Loucy (cell line): Measurements from ENCODE around the gene FGD3.

Source experiments
- H2AFZ ChIP-seq: fragments of 200-600 bp; sonication (generic); 2 replicates; pipeline ENCODE4 v1.6.0; 2016; ENCODE audit warnings: antibody characterized with exemption, mild to moderate bottlenecking, low read length, moderate library complexity
- H3F3A ChIP-seq: fragments of 200-600 bp; 2 replicates; pipeline ENCODE4 v1.6.0; 2016; ENCODE audit warnings: antibody characterized with exemption, low read depth, mild to moderate bottlenecking
- H3K27me3 ChIP-seq: fragments of 200-600 bp; sonication (generic); 2 replicates; pipeline ENCODE4 v1.6.1; 2014; ENCODE audit warnings: low read length, mild to moderate bottlenecking; ENCODE audit not compliant: insufficient read depth, poor library complexity, severe bottlenecking
- H3K36me3 ChIP-seq: fragments of 200-600 bp; sonication (generic); 2 replicates; pipeline ENCODE4 v1.6.1; 2016; ENCODE audit warnings: low read length; ENCODE audit not compliant: insufficient read depth
- H3K4me1 ChIP-seq: fragments of 200-600 bp; sonication (generic); 2 replicates; pipeline ENCODE4 v1.5.1; 2014; ENCODE audit warnings: low read length, mild to moderate bottlenecking; ENCODE audit not compliant: insufficient read depth, poor library complexity, severe bottlenecking
- H3K4me2 ChIP-seq: fragments of 200-600 bp; sonication (generic); 2 replicates; pipeline ENCODE4 v1.6.0; 2014; ENCODE audit warnings: antibody characterized with exemption, low read length, low read depth, mild to moderate bottlenecking; ENCODE audit not compliant: poor library complexity, severe bottlenecking
- H3K4me3 ChIP-seq: fragments of 200-600 bp; sonication (generic); 2 replicates; pipeline ENCODE4 v1.5.1; 2014; ENCODE audit warnings: low read length, mild to moderate bottlenecking, mixed read lengths; ENCODE audit not compliant: poor library complexity, severe bottlenecking
- H3K79me2 ChIP-seq: fragments of 200-600 bp; sonication (generic); 2 replicates; pipeline ENCODE4 v1.6.1; 2014; ENCODE audit warnings: low read length; ENCODE audit not compliant: insufficient read depth
- H3K9ac ChIP-seq: fragments of 200-600 bp; sonication (generic); 2 replicates; pipeline ENCODE4 v1.6.0; 2014; ENCODE audit warnings: mild to moderate bottlenecking, low read depth, low read length, moderate library complexity; ENCODE audit not compliant: poor library complexity, severe bottlenecking
- H3K9me2 ChIP-seq: fragments of 200-600 bp; sonication (generic); replicated peaks from 2 replicates; pipeline ENCODE4 v1.6.1; 2016; ENCODE audit warnings: low read depth, low read length, mixed read lengths
- H3K9me3 ChIP-seq: fragments of 200-600 bp; sonication (generic); 2 replicates; pipeline ENCODE4 v1.6.1; 2014; ENCODE audit warnings: mild to moderate bottlenecking, antibody characterized with exemption, low read length, low read depth; ENCODE audit not compliant: insufficient read depth
- H4K20me1 ChIP-seq: fragments of 200-600 bp; sonication (generic); 2 replicates; pipeline ENCODE4 v1.6.0; 2014; ENCODE audit warnings: antibody characterized with exemption, low read length, mild to moderate bottlenecking; ENCODE audit not compliant: insufficient read depth, poor library complexity, severe bottlenecking
- EZH2phosphoT487 ChIP-seq: fragments of 200-600 bp; IDR thresholded peaks from 2 replicates; pipeline ENCODE4 v1.6.1; 2018; ENCODE audit warnings: antibody characterized with exemption, mild to moderate bottlenecking, moderate library complexity, borderline replicate concordance
- TF ChIP-seq, protein P1 (sequence below): fragments of 200-600 bp; sonication (generic); conservative IDR thresholded peaks from 2 replicates; pipeline ENCODE4 v1.5.1; 2014; ENCODE audit warnings: mild to moderate bottlenecking, antibody characterized with exemption, low read length

Gene FGD3

DNA sequence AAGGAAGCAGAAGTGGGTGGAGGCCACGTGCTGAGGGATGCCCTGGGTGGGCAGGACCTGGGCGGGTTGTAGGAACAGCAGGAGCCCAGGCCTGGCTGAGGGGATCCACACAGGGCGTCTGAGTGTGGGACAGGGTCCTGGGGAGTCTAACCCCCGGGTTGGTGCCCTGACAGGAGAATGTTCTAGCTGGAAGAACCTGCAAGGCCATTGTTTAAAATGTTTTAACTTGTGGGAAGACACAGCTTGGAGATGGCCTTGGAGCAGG, 77.3 kb downstream of the FGD3 start:
- Histone ChIP-seq H3K36me3 (peaks cover 45% of the 10 kb centered on the region; the same call in 1 of the 2 replicates), H3K27me3 (no peaks in the 10 kb centered on the region), H3K4me2 (no peak overlapping the region), H3K9ac (no peak overlapping the region), H3K4me1 (peaks cover 44% of the 10 kb centered on the region), H3F3A (no peaks in the 10 kb centered on the region), H3K9me3 (no peaks in the 10 kb centered on the region), H2AFZ (no peak overlapping the region), H3K4me3 (no peak overlapping the region), H4K20me1 (no peaks in the 10 kb centered on the region), H3K79me2 (no peaks in the 10 kb centered on the region), H3K9me2 (no peaks in the 10 kb centered on the region)
- TF ChIP-seq, protein P1, sequence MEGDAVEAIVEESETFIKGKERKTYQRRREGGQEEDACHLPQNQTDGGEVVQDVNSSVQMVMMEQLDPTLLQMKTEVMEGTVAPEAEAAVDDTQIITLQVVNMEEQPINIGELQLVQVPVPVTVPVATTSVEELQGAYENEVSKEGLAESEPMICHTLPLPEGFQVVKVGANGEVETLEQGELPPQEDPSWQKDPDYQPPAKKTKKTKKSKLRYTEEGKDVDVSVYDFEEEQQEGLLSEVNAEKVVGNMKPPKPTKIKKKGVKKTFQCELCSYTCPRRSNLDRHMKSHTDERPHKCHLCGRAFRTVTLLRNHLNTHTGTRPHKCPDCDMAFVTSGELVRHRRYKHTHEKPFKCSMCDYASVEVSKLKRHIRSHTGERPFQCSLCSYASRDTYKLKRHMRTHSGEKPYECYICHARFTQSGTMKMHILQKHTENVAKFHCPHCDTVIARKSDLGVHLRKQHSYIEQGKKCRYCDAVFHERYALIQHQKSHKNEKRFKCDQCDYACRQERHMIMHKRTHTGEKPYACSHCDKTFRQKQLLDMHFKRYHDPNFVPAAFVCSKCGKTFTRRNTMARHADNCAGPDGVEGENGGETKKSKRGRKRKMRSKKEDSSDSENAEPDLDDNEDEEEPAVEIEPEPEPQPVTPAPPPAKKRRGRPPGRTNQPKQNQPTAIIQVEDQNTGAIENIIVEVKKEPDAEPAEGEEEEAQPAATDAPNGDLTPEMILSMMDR, result no peak

DNA sequence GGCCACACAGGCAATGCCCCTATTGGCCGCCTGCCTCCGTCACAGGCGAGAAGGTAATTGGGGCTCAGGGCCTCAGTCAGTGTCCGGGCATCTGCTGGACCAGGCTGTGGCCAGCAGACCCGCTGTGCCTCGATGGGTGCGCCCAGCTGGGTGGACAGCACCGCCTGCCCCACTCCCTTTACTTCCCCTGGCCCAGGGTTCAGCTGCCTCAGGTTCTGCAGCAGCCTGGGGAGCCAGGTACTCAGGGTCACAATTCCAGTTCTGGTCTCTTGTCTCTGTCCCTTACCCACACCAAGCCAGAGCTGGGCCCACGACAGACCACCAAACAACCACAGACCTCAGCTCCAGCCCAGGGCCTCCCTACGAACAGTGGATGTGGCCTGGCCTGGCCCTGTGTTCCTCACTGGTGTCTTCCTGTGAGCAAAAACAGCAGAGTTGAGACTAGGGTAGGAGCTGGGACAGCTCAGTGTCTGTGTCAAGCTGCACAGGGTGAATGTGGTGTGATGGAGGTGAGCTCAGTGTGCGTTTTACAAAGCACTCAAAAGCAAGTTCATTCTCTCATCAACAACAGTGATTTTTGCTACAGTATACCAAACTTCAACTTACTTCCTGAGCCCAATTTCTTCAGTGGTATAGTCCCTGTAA, 77.8 kb downstream of the FGD3 start:
- no peak overlapping the region for H3K9ac ChIP-seq

DNA sequence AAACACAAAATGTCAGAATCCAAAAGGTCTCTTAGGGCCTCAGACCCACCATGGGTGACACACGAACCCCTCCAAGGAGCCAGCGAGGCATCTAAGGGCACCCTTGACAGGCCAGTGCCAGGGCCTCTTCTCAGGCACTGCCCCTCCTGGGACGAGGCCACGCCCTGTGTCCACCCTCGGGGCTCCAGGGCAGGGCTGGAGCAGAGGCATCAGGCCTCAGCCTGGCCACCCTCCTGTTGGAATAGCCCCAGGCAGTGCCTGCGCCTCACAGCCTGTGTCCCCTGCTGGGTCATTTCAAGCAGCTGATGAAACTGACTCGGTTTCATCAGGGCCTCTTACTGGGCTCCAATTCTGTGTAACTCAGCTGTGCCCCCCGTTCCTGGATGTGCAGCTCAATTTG, 78.4 kb downstream of the FGD3 start:
- Histone ChIP-seq H3K9ac (no peak overlapping the region), H3K36me3 (peaks cover 45% of the 10 kb centered on the region; the same call in 1 of the 2 replicates), H4K20me1 (no peaks in the 10 kb centered on the region), H3K4me1 (peaks cover 38% of the 10 kb centered on the region), H2AFZ (no peak overlapping the region), H3K9me3 (no peaks in the 10 kb centered on the region), H3K27me3 (no peaks in the 10 kb centered on the region), H3F3A (no peaks in the 10 kb centered on the region), H3K4me2 (no peak overlapping the region), H3K79me2 (no peaks in the 10 kb centered on the region), H3K9me2 (no peaks in the 10 kb centered on the region), H3K4me3 (no peak overlapping the region)
- TF ChIP-seq EZH2phosphoT487, result no peak
- TF ChIP-seq, protein P1, result no peak

More for the DNA sequence above, 77.8 kb downstream of the FGD3 start:
- Histone ChIP-seq H3K9me3 (no peaks in the 10 kb centered on the region), H4K20me1 (no peaks in the 10 kb centered on the region), H3K9me2 (no peaks in the 10 kb centered on the region), H3F3A (no peaks in the 10 kb centered on the region), H3K4me2 (no peak overlapping the region), H3K27me3 (no peaks in the 10 kb centered on the region), H3K4me3 (no peak overlapping the region), H2AFZ (no peak overlapping the region), H3K4me1 (peaks cover 44% of the 10 kb centered on the region), H3K36me3 (peaks cover 45% of the 10 kb centered on the region; the same call in 1 of the 2 replicates), H3K79me2 (no peaks in the 10 kb centered on the region)
- no peak for TF ChIP-seq EZH2phosphoT487
- TF ChIP-seq, protein P1, result no peak
